Measurements from ENCODE around the gene TMEM209.

Gene TMEM209

DNA sequence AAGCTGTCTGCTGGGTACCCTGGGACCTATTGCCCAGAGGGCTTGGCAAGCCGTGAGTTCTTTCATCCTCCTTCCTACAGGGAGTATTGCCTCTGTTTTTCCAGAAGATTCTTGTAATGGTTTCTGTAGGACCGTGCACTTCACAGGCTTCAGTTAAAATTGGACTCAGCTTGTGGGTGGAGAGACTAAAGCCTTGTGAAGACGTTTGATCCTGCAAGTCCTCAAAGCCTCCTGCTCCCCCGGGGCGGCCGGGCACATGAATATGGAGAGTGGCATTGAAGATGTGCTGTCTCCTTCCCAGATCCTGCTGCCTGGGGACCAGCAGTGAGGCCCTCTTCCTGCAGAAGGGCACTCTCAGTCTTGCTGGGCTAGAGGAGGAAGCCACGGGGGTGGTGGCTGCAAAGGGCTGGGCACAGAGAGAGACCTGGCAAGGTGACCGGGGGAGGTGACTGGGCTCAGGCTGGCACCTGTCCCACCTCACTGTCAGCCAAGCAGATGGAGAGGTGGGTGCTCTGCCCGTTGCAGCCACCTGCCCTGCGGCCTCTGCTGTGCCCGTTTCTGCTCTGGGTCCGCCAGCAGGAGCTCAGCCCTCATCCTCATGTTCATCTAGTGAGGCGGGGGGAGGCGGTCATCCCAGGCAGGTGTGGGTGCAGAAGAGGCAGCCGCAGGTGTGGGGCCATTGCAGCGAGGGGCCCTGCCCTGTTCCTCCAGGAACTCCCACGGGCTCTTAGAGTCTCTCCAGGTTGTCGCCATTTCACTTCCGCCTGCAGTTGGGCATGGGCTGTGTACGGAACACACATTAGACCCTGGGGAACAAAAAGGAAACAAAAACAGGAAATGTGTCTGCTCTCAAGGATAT is 55.7 kb downstream of the TMEM209 start (continued):
- no peak for TF ChIP-seq ZBTB21 (tag by site-specific recombination; IDR thresholded peaks at IDR 0.05)

DNA sequence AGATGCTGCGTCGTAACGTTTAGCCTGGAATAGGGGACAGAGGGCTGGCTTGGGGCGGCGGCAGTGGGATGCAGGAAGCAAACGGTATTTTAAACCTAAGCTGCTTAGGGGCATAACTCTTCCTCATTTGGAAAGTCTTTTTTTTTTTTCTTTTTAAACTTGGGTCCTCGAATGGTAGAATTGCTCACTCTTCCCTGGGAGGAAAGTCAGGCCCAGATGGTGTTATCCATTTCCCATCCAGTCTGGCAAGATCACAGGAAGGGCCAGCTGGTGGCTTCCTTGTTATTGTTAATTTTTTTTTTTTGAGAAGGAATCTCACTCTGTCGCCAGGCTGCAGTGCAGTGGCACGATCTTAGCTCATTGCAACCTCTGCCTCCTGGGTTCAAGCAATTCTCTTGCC is 56.6 kb downstream of the TMEM209 start:
- no peaks in the 10 kb centered on the region for H3K4me1 ChIP-seq (ENCODE audit: control insufficient read depth, insufficient read depth, low read length)
- ChIA-PET CTCF (interaction anchor here (0.7 kb wide), 1 partner anchor 30 kb away, joined by 7 read pairs; no protein-coding TSS in a partner anchor), POLR2A (no interaction called here)
- TF ChIP-seq GLI2 (tag by site-specific recombination; IDR thresholded peaks at IDR 0.05; ENCODE audit: borderline replicate concordance, low read depth) = no peak
- no peak for TF ChIP-seq ZNF701 (tag by site-specific recombination; IDR thresholded peaks at IDR 0.05)
- TF ChIP-seq KLF9 (tag by site-specific recombination; IDR thresholded peaks at IDR 0.05; ENCODE audit: low read depth) = no peak
- TF ChIP-seq ZNF561 (tag by site-specific recombination; IDR thresholded peaks at IDR 0.05; ENCODE audit: borderline replicate concordance) = no peak
- TF ChIP-seq, protein P1, sequence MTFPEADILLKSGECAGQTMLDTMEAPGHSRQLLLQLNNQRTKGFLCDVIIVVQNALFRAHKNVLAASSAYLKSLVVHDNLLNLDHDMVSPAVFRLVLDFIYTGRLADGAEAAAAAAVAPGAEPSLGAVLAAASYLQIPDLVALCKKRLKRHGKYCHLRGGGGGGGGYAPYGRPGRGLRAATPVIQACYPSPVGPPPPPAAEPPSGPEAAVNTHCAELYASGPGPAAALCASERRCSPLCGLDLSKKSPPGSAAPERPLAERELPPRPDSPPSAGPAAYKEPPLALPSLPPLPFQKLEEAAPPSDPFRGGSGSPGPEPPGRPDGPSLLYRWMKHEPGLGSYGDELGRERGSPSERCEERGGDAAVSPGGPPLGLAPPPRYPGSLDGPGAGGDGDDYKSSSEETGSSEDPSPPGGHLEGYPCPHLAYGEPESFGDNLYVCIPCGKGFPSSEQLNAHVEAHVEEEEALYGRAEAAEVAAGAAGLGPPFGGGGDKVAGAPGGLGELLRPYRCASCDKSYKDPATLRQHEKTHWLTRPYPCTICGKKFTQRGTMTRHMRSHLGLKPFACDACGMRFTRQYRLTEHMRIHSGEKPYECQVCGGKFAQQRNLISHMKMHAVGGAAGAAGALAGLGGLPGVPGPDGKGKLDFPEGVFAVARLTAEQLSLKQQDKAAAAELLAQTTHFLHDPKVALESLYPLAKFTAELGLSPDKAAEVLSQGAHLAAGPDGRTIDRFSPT (tag by site-specific recombination; IDR thresholded peaks at IDR 0.05) = no peak
- no peak for TF ChIP-seq ZNF19 (tag by site-specific recombination; IDR thresholded peaks at IDR 0.05; ENCODE audit: low read depth)
- TF ChIP-seq ZNF133 (tag by site-specific recombination; IDR thresholded peaks at IDR 0.05) = no peak
- TF ChIP-seq ZNF670 (tag by site-specific recombination; IDR thresholded peaks at IDR 0.05; ENCODE audit: low read depth) = no peak
- TF ChIP-seq ZNF155 (tag by site-specific recombination; IDR thresholded peaks at IDR 0.05) = no peak
- no peak for TF ChIP-seq ZNF37A (tag by site-specific recombination; IDR thresholded peaks at IDR 0.05)
- TF ChIP-seq, protein P2, sequence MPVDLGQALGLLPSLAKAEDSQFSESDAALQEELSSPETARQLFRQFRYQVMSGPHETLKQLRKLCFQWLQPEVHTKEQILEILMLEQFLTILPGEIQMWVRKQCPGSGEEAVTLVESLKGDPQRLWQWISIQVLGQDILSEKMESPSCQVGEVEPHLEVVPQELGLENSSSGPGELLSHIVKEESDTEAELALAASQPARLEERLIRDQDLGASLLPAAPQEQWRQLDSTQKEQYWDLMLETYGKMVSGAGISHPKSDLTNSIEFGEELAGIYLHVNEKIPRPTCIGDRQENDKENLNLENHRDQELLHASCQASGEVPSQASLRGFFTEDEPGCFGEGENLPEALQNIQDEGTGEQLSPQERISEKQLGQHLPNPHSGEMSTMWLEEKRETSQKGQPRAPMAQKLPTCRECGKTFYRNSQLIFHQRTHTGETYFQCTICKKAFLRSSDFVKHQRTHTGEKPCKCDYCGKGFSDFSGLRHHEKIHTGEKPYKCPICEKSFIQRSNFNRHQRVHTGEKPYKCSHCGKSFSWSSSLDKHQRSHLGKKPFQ (tag by site-specific recombination; IDR thresholded peaks at IDR 0.05) = no peak
- TF ChIP-seq, protein P3, sequence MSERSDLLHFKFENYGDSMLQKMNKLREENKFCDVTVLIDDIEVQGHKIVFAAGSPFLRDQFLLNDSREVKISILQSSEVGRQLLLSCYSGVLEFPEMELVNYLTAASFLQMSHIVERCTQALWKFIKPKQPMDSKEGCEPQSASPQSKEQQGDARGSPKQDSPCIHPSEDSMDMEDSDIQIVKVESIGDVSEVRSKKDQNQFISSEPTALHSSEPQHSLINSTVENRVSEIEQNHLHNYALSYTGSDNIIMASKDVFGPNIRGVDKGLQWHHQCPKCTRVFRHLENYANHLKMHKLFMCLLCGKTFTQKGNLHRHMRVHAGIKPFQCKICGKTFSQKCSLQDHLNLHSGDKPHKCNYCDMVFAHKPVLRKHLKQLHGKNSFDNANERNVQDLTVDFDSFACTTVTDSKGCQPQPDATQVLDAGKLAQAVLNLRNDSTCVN (tag by site-specific recombination; optimal IDR thresholded peaks at IDR 0.05) = no peak
- TF ChIP-seq ZFP69B (tag by site-specific recombination; IDR thresholded peaks at IDR 0.05) = no peak
- no peak for TF ChIP-seq ZFP37 (tag by site-specific recombination; IDR thresholded peaks at IDR 0.05)
- no peak for TF ChIP-seq ZNF202 (tag by site-specific recombination; IDR thresholded peaks at IDR 0.05; ENCODE audit: borderline replicate concordance)
- no peak for TF ChIP-seq ZNF501 (tag by site-specific recombination; IDR thresholded peaks at IDR 0.05)
- no peak for TF ChIP-seq ZNF626 (tag by site-specific recombination; IDR thresholded peaks at IDR 0.05)
- no peak for TF ChIP-seq ZNF23 (tag by site-specific recombination; IDR thresholded peaks at IDR 0.05; ENCODE audit: borderline replicate concordance)
- no peaks in the 10 kb centered on the region for H3K9me3 ChIP-seq (ENCODE audit: control insufficient read depth, insufficient read depth, low read depth, low read length)
- H3K27ac ChIP-seq (ENCODE audit: extremely low read depth, low read depth, low read length) = no peak overlapping the region
- H3K36me3 ChIP-seq (ENCODE audit: control insufficient read depth in 2 of 2, insufficient read depth in 1 of 2, low read length in 2 of 2) = no peaks in the 10 kb centered on the region; a peak in 1 of 3 replicates
- no peak overlapping the region for H3K4me3 ChIP-seq (ENCODE audit: low read depth, low read length)
